A549 (cell line): ENCODE measurements around the gene ADGRL3. TPM values are rescaled to one million over a fixed set of nuclear protein-coding genes. Genes with fewer than 3 reads are reported as not detected.

Experiments
- ATAC-seq, 2 experiments: fragments of 200-7000 bp in 1 of 2; fragments of >200 bp in 1 of 2; cut with Nextera tagmentation in 1 of 2; cut with Tn5 transposase in 1 of 2; 3 replicates each; pipeline versions ENCODE4 v1.8.0 to v1.9.1; 2018 to 2020; ENCODE audit warnings: mild to moderate bottlenecking in 1 of 2, moderate library complexity in 1 of 2
- CTCF ChIA-PET: fragments of 300-600 bp; sonication (Branson Sonifier 250); formaldehyde crosslinking; extraction: SDS; loops from one replicate; lab custom pipeline; 2021; ENCODE audit warnings: antibody characterized with exemption, inconsistent platforms; lab: Yijun Ruan, JAX
- POLR2A ChIA-PET: fragments of 350-600 bp; formaldehyde crosslinking; extraction: SDS; loops from one replicate; lab custom pipeline; 2021; ENCODE audit warnings: antibody characterized with exemption, inconsistent platforms; lab: Yijun Ruan, JAX
- DNase-seq, 2 experiments: peaks; one replicate each; pipeline versions ENCODE4 v3.0.0 to v3.0.0-alpha.2; 2011 to 2016; ENCODE audit warnings: low read depth in 1 of 2, low spot score in 1 of 2
- FAIRE-seq: peaks from 2 replicates; lab custom pipeline; 2011; peaks lifted over from hg19 to GRCh38; lab: Jason Lieb, UNC
- H3K27ac ChIP-seq, 2 experiments: fragments of >200 bp; sonication (Bioruptor Twin); formaldehyde crosslinking; 3 replicates each; pipeline ENCODE4 v1.5.1; 2016 to 2017
- H3K4me1 ChIP-seq: fragments of >200 bp; sonication (Bioruptor Twin); formaldehyde crosslinking; 3 replicates; pipeline ENCODE4 v1.6.1; 2016
- H3K4me2 ChIP-seq: fragments of >200 bp; sonication (Bioruptor Twin); formaldehyde crosslinking; 3 replicates; pipeline ENCODE4 v1.6.1; 2016
- H3K4me3 ChIP-seq: fragments of >200 bp; sonication (Bioruptor Twin); formaldehyde crosslinking; 3 replicates; pipeline ENCODE4 v1.5.1; 2016
- H3K9me3 ChIP-seq: fragments of >200 bp; sonication (Bioruptor Twin); formaldehyde crosslinking; 3 replicates; pipeline ENCODE4 v1.6.1; 2016
- BCL3 ChIP-seq: fragments of >200 bp; sonication (Bioruptor Twin); formaldehyde crosslinking; IDR thresholded peaks from 3 replicates; pipeline ENCODE4 v1.6.1; 2016
- BHLHE40 ChIP-seq: IDR thresholded peaks from 2 replicates; pipeline ENCODE4 v1.6.1; 2012; ENCODE audit warnings: low read depth, low read length, inconsistent platforms
- CBX8 ChIP-seq: fragments of 200-600 bp; sonication (generic); IDR thresholded peaks from 2 replicates; pipeline ENCODE4 v1.6.1; 2016
- CTCF ChIP-seq: fragments of >200 bp; sonication (Bioruptor Twin); formaldehyde crosslinking; IDR thresholded peaks from 3 replicates; pipeline ENCODE4 v1.5.1; 2016
- EHF ChIP-seq: fragments of 250-450 bp; sonication (Bioruptor Pico); IDR thresholded peaks from 2 replicates; pipeline ENCODE4 v1.5.0; 2020; ENCODE audit warnings: mild to moderate bottlenecking
- EP300 ChIP-seq, 2 experiments: fragments of >200 bp; sonication (Bioruptor Twin); formaldehyde crosslinking; IDR thresholded peaks; 2 replicates in 1 of 2; 3 replicates in 1 of 2; pipeline ENCODE4 v1.6.1; 2016 to 2017
- FOXS1 ChIP-seq: fragments of 250-450 bp; sonication (Bioruptor Pico); IDR thresholded peaks from 2 replicates; pipeline ENCODE4 v1.5.0; 2020; ENCODE audit warnings: mild to moderate bottlenecking, moderate library complexity
- HDAC2 ChIP-seq: fragments of 200-600 bp; sonication (generic); IDR thresholded peaks from 2 replicates; pipeline ENCODE4 v1.6.1; 2016
- HEYL ChIP-seq: fragments of 250-450 bp; sonication (Bioruptor Pico); IDR thresholded peaks from 2 replicates; pipeline ENCODE4 v1.8.0; 2021; ENCODE audit warnings: mild to moderate bottlenecking, moderate library complexity
- HMGXB4 ChIP-seq: fragments of 250-450 bp; sonication (Bioruptor Pico); IDR thresholded peaks from 2 replicates; pipeline ENCODE4 v1.5.0; 2021; ENCODE audit warnings: mild to moderate bottlenecking, moderate library complexity, borderline replicate concordance
- HOXB13 ChIP-seq: fragments of 250-450 bp; sonication (Bioruptor Pico); IDR thresholded peaks from 2 replicates; pipeline ENCODE4 v1.5.0; 2020; ENCODE audit warnings: low read depth, mild to moderate bottlenecking, moderate library complexity
- JUN ChIP-seq, 2 experiments: fragments of >200 bp; sonication (Bioruptor Twin); formaldehyde crosslinking; IDR thresholded peaks; 2 replicates in 1 of 2; 3 replicates in 1 of 2; pipeline ENCODE4 v1.6.1; 2016 to 2017
- JUNB ChIP-seq: fragments of >200 bp; sonication (Bioruptor Twin); formaldehyde crosslinking; IDR thresholded peaks from 2 replicates; pipeline ENCODE4 v1.6.1; 2016
- KDM1A ChIP-seq: fragments of 200-600 bp; sonication (generic); IDR thresholded peaks from 2 replicates; pipeline ENCODE4 v1.6.1; 2016; ENCODE audit warnings: low read depth, mild to moderate bottlenecking
- MAFK ChIP-seq: fragments of 450-650 bp; IDR thresholded peaks from 2 replicates; pipeline ENCODE4 v1.6.1; 2014; ENCODE audit not compliant: partially characterized antibody
- MAX ChIP-seq: IDR thresholded peaks from 2 replicates; pipeline ENCODE4 v1.6.1; 2012
- MAZ ChIP-seq: fragments of 150-350 bp; IDR thresholded peaks from 2 replicates; pipeline ENCODE4 v1.6.1; 2014; ENCODE audit warnings: antibody characterized with exemption, low read depth, low read length, borderline replicate concordance
- NFE2L2 ChIP-seq: fragments of 150-350 bp; conservative IDR thresholded peaks from 2 replicates; pipeline ENCODE4 v1.6.1; 2014; ENCODE audit warnings: low read length
- PHF8 ChIP-seq: fragments of 200-600 bp; sonication (generic); IDR thresholded peaks from 2 replicates; pipeline ENCODE4 v1.6.1; 2016; ENCODE audit warnings: low read depth, mild to moderate bottlenecking, antibody characterized with exemption, moderate library complexity, borderline replicate concordance
- RAD21 ChIP-seq, 2 experiments: fragments of >200 bp in 1 of 2; sonication (Bioruptor Twin) in 1 of 2; formaldehyde crosslinking in 1 of 2; IDR thresholded peaks in 1 of 2; conservative IDR thresholded peaks in 1 of 2; 2 replicates in 1 of 2; 3 replicates in 1 of 2; pipeline ENCODE4 v1.6.1; 2012 to 2018; ENCODE audit warnings: inconsistent platforms in 1 of 2
- SMC3 ChIP-seq: fragments of >200 bp; sonication (Bioruptor Twin); formaldehyde crosslinking; IDR thresholded peaks from 3 replicates; pipeline ENCODE4 v1.6.1; 2018; ENCODE audit warnings: inconsistent platforms
- SREBF2 ChIP-seq: fragments of 450-650 bp; IDR thresholded peaks from 2 replicates; pipeline ENCODE4 v1.6.1; 2014; ENCODE audit warnings: mild to moderate bottlenecking, moderate library complexity
- TFCP2L1 ChIP-seq: fragments of 250-450 bp; sonication (Bioruptor Pico); IDR thresholded peaks from 2 replicates; pipeline ENCODE4 v1.5.0; 2021; ENCODE audit warnings: mild to moderate bottlenecking
- TP53 ChIP-seq: fragments of 250-450 bp; sonication (Bioruptor Pico); IDR thresholded peaks from 2 replicates; pipeline ENCODE4 v1.5.0; 2021; ENCODE audit warnings: mild to moderate bottlenecking, moderate library complexity
- USF2 ChIP-seq: fragments of 450-650 bp; IDR thresholded peaks from 2 replicates; pipeline ENCODE4 v1.6.1; 2014; ENCODE audit warnings: antibody characterized with exemption
- ZC3H11A ChIP-seq: fragments of 450-650 bp; IDR thresholded peaks from 2 replicates; pipeline ENCODE4 v1.6.1; 2014; ENCODE audit warnings: antibody characterized with exemption, mild to moderate bottlenecking
- ZFP36 ChIP-seq: fragments of 450-650 bp; IDR thresholded peaks from 2 replicates; pipeline ENCODE4 v1.6.1; 2014; ENCODE audit warnings: borderline replicate concordance; ENCODE audit not compliant: partially characterized antibody
- ZNF302 ChIP-seq: fragments of 250-450 bp; sonication (Bioruptor Pico); IDR thresholded peaks from 2 replicates; pipeline ENCODE4 v1.9.0; 2021; ENCODE audit warnings: inconsistent platforms, mild to moderate bottlenecking, moderate library complexity
- ZSCAN20 ChIP-seq: fragments of 250-450 bp; sonication (Bioruptor Pico); IDR thresholded peaks from 2 replicates; pipeline ENCODE4 v1.8.0; 2022; ENCODE audit warnings: mild to moderate bottlenecking, moderate library complexity
- WGBS: methylation state at CpG from one replicate; pipeline ENCODE4 v1.1.6; 2017; ENCODE audit errors: missing lambda C conversion rate; 5-methylcytosine and 5-hydroxymethylcytosine counted together
- polyA plus RNA-seq, 4 experiments: library from polyadenylated mRNA; depleted of rRNA in 3 of 4; stranded (reverse); fragments of >200 nt; fragmentation: RNase III in 1 of 4; extraction: RNeasy Plus Mini Kit Qiagen cat#74134 plus additional on column Dnase treatment in 1 of 4; gene quantifications; 2 replicates in 3 of 4; 3 replicates in 1 of 4; pipeline ENCODE4 v1.2.3, GENCODE V29; 2011 to 2017

The ADGRL3 gene
- polyA plus RNA-seq, 2 of the 4 experiments (the other 2 are of a cell fraction) = 0.05 to 0.12 TPM

- TF ChIP-seq ZFP36 = no peak
Observed at GRCh38 chr4:61224573-61224972, 24.4 kb downstream of the ADGRL3 start (continued).

GRCh38 chr4:61225656-61226055 is 25.5 kb downstream of the ADGRL3 start:
- 32% methylated on average over 1 of the region's 1 CpG for WGBS
- TF ChIP-seq MAX (no peak), TP53 (no peak), SREBF2 (no peak), JUNB (no peak), HMGXB4 (CRISPR knock-in tag) (no peak), HDAC2 (no peak), ZC3H11A (no peak), EHF (CRISPR knock-in tag) (no peak), FOXS1 (CRISPR knock-in tag) (no peak), EP300 (IDR thresholded peaks at IDR 0.05) (no peak)
- no peak for FAIRE-seq

GRCh38 chr4:61231421-61231820 is 31.3 kb downstream of the ADGRL3 start:
- ATAC-seq (no peak), FAIRE-seq (no peak), DNase-seq (no peak)
- no peak overlapping the region for H3K27ac ChIP-seq
- no peaks in the 10 kb centered on the region for H3K9me3 ChIP-seq
- no peaks in the 10 kb centered on the region for H3K4me1 ChIP-seq
- CTCF ChIA-PET = no interaction called here
- POLR2A ChIA-PET = no interaction called here
- TF ChIP-seq BCL3 (no peak), PHF8 (no peak), ZFP36 (no peak), ZNF302 (CRISPR knock-in tag) (no peak), ZSCAN20 (CRISPR knock-in tag) (no peak), NFE2L2 (no peak), RAD21 (conservative IDR thresholded peaks at IDR 0.05 in 1 of 2, IDR thresholded peaks at IDR 0.05 in 1 of 2) (no peak), JUN (IDR thresholded peaks at IDR 0.05) (no peak), SMC3 (no peak), CTCF (no peak), KDM1A (no peak), BHLHE40 (no peak), USF2 (no peak), HEYL (CRISPR knock-in tag) (no peak), MAFK (no peak), CBX8 (no peak), TFCP2L1 (CRISPR knock-in tag) (no peak), MAZ (no peak), HOXB13 (CRISPR knock-in tag) (no peak)
- no peak overlapping the region for H3K4me2 ChIP-seq
- H3K4me3 ChIP-seq = no peak overlapping the region
- WGBS = 7% methylated on average over 7 of the region's 7 CpGs

More at GRCh38 chr4:61225656-61226055, 25.5 kb downstream of the ADGRL3 start:
- no peaks in the 10 kb centered on the region for H3K9me3 ChIP-seq
- DNase-seq (no peak), ATAC-seq (no peak)
- H3K27ac ChIP-seq = no peak overlapping the region
- CTCF ChIA-PET = no interaction called here
- H3K4me2 ChIP-seq = no peak overlapping the region
- POLR2A ChIA-PET = no interaction called here
- H3K4me1 ChIP-seq = no peaks in the 10 kb centered on the region
- no peak overlapping the region for H3K4me3 ChIP-seq
